Peyer's patch (tissue), 4 donors: ENCODE results near the gene TESMIN.

Experiments used
- CTCF ChIP-seq, 6 experiments: fragments of 450-650 bp in 4 of 6; fragments of 200-600 bp in 2 of 6; sonication (generic) in 1 of 6; IDR thresholded peaks; one replicate each; pipeline ENCODE4 v1.5.1; 2017 to 2019; ENCODE audit warnings: antibody characterized with exemption in 6 of 6, mild to moderate bottlenecking in 3 of 6, moderate library complexity in 1 of 6
- POLR2A ChIP-seq, 2 donors: fragments of 450-650 bp; IDR thresholded peaks; one replicate each; pipeline ENCODE4 v1.5.1; 2017; ENCODE audit warnings: antibody characterized with exemption in 2 of 2, mild to moderate bottlenecking in 2 of 2, moderate library complexity in 2 of 2

DNA sequence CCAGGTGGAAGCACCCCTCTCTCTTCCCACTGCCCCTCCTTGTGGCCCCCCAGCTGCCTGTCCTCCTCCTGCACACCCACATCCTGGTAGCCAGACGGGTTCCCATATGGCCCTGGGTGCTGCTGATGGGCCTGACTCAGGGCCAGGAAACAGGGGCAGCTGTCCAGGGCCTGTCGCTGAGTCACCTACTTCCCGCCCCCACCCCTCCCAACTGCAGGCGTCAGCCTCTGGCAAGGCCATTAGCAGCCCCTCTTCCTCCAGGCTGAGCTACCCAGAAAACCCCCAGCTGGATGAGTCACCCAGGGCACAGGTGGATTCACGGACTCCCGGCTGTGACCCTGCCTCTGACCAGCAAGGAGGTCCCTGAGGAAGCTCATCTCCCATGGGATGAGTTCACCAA, 73.9 kb downstream of the TESMIN start:
- TF ChIP-seq POLR2A (IDR thresholded peaks at IDR 0.05) (no peak), CTCF (IDR thresholded peaks at IDR 0.05) (no peak)
